ENCODE data around the gene SPRYD3.

GRCh38 chr12:53059434-53060063 is 19.6 kb downstream of the SPRYD3 start:
- TF ChIP-seq CTCF (IDR thresholded peaks at IDR 0.05), result no peak
- no peak for TF ChIP-seq POLR2A (IDR thresholded peaks at IDR 0.05)
